Astrocyte (in vitro differentiated cells and primary cell): ENCODE results near the gene REG4. TPM values are rescaled to one million over a fixed set of nuclear protein-coding genes. Genes with fewer than 3 reads are reported as not detected.

Experiments
- DNase-seq: peaks from one replicate; pipeline ENCODE4 v3.0.0-alpha.2; 2010; ENCODE audit warnings: low read depth
- FAIRE-seq: peaks from 2 replicates; lab custom pipeline; 2011; peaks lifted over from hg19 to GRCh38; lab: Jason Lieb, UNC
- H2AFZ ChIP-seq: 2 replicates; pipeline ENCODE4 v1.6.0; 2012; ENCODE audit warnings: low read depth, low read length, inconsistent platforms
- H3K27ac ChIP-seq: 2 replicates; pipeline ENCODE4 v1.5.1; 2011; ENCODE audit warnings: low read depth, low read length, inconsistent platforms
- H3K27me3 ChIP-seq: 2 replicates; pipeline ENCODE4 v1.6.0; 2011; ENCODE audit warnings: low read length, inconsistent platforms; ENCODE audit not compliant: insufficient read depth
- H3K36me3 ChIP-seq: 2 replicates; pipeline ENCODE4 v1.5.1; 2011; ENCODE audit warnings: low read length, inconsistent platforms; ENCODE audit not compliant: insufficient read depth
- H3K4me1 ChIP-seq: 2 replicates; pipeline ENCODE4 v1.5.1; 2011; ENCODE audit warnings: low read length, inconsistent platforms; ENCODE audit not compliant: insufficient read depth
- H3K4me2 ChIP-seq: 2 replicates; pipeline ENCODE4 v1.6.0; 2012; ENCODE audit warnings: low read length, inconsistent platforms
- H3K4me3 ChIP-seq: 2 replicates; pipeline ENCODE4 v1.5.1; 2011; ENCODE audit warnings: low read depth, mild to moderate bottlenecking, low read length, inconsistent platforms; ENCODE audit not compliant: insufficient read depth
- H3K79me2 ChIP-seq: 2 replicates; pipeline ENCODE4 v1.6.0; 2012; ENCODE audit warnings: mild to moderate bottlenecking, low read length, inconsistent platforms; ENCODE audit not compliant: insufficient read depth
- H3K9ac ChIP-seq: 2 replicates; pipeline ENCODE4 v1.6.0; 2012; ENCODE audit warnings: mild to moderate bottlenecking, low read length, inconsistent platforms
- H3K9me3 ChIP-seq: 2 replicates; pipeline ENCODE4 v1.5.1; 2012; ENCODE audit warnings: low read depth, mild to moderate bottlenecking, low read length, inconsistent platforms; ENCODE audit not compliant: insufficient read depth
- H4K20me1 ChIP-seq: 2 replicates; pipeline ENCODE4 v1.6.0; 2012; ENCODE audit warnings: low read length, inconsistent platforms; ENCODE audit not compliant: insufficient read depth
- H3K27ac Mint-ChIP-seq: one replicate; pipeline ENCODE4 v1.8.0; 2021; ENCODE audit warnings: mild to moderate bottlenecking, mixed read lengths; ENCODE audit not compliant: unreplicated experiment
- H3K27me3 Mint-ChIP-seq: one replicate; pipeline ENCODE4 v1.8.0; 2021; ENCODE audit warnings: low read depth, mixed read lengths; ENCODE audit not compliant: unreplicated experiment
- H3K36me3 Mint-ChIP-seq: one replicate; pipeline ENCODE4 v1.8.0; 2021; ENCODE audit warnings: low read depth, mixed read lengths; ENCODE audit not compliant: unreplicated experiment
- H3K4me1 Mint-ChIP-seq: one replicate; pipeline ENCODE4 v1.8.0; 2021; ENCODE audit warnings: low read depth, mixed read lengths; ENCODE audit not compliant: unreplicated experiment
- H3K4me3 Mint-ChIP-seq: one replicate; pipeline ENCODE4 v1.8.0; 2021; ENCODE audit warnings: mild to moderate bottlenecking, moderate library complexity, mixed read lengths; ENCODE audit not compliant: unreplicated experiment
- H3K9me3 Mint-ChIP-seq: one replicate; pipeline ENCODE4 v1.8.0; 2021; ENCODE audit warnings: mild to moderate bottlenecking, mixed read lengths; ENCODE audit not compliant: unreplicated experiment
- CTCF ChIP-seq: IDR thresholded peaks from 2 replicates; pipeline ENCODE4 v1.5.1; 2011; ENCODE audit warnings: low read depth, mild to moderate bottlenecking, inconsistent platforms, low read length, moderate library complexity; ENCODE audit not compliant: insufficient read depth
- EZH2 ChIP-seq: IDR thresholded peaks from 2 replicates; pipeline ENCODE4 v1.6.1; 2012; ENCODE audit warnings: mild to moderate bottlenecking, low read length, inconsistent platforms; ENCODE audit not compliant: insufficient read depth
- total RNA-seq: library from RNA; stranded (reverse); gene quantifications from 2 replicates; pipeline ENCODE4 v1.2.1, GENCODE V29; 2021

REG4 gene
- total RNA-seq, 1 donor from 2014 or later: not detected

DNA sequence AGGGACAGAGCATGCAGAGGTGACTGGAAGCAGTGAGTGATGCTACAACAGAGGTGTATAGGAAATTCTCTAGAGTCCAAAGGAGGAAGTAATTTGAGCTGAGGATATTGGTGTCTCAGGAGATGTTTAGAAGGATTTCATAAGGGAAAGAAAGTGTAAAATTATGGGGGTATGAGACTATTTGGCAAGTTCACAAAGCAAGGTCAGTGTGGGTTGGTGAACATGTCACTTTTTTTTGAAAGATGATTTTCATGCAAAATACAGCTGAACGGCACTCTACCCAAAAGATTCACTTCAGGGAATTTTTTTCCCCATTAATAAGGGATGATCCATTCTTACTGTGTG, 66.7 kb downstream of the REG4 start:
- H2AFZ ChIP-seq: no peak overlapping the region
- no peak overlapping the region for H3K4me3 ChIP-seq
- H3K36me3 ChIP-seq: peaks cover 3% of the 10 kb centered on the region
- TF ChIP-seq CTCF: no peak
- TF ChIP-seq EZH2: no peak
- Mint-ChIP-seq H3K36me3 (peaks cover 31% of the 10 kb centered on the region), H3K9me3 (peaks cover 2% of the 10 kb centered on the region), H3K4me1 (peaks cover 21% of the 10 kb centered on the region), H3K4me3 (no peak overlapping the region), H3K27me3 (peaks cover 6% of the 10 kb centered on the region), H3K27ac (no peak overlapping the region)
- FAIRE-seq (no peak), DNase-seq (no peak)
- H3K4me1 ChIP-seq: peaks cover 3% of the 10 kb centered on the region
- no peaks in the 10 kb centered on the region for H3K9me3 ChIP-seq
- no peak overlapping the region for H3K4me2 ChIP-seq
- H3K27ac ChIP-seq: no peak overlapping the region
- H3K9ac ChIP-seq: no peak overlapping the region
- H3K79me2 ChIP-seq: no peaks in the 10 kb centered on the region
- no peaks in the 10 kb centered on the region for H4K20me1 ChIP-seq
- H3K27me3 ChIP-seq: no peaks in the 10 kb centered on the region

Other genes starting within 250 kb of the REG4 start
- 46.1 and 58.4 TPM in 2 replicates for gene ZNF697, start 163.2 kb downstream of the REG4 start, total RNA-seq
- gene PHGDH, start 99.5 kb downstream of the REG4 start, total RNA-seq: 371 and 509 TPM in 2 replicates
- gene HMGCS2, start 42.6 kb downstream of the REG4 start, total RNA-seq: not detected in 2 replicates
- gene ADAM30, start 85.1 kb upstream of the REG4 start, total RNA-seq: not detected in 2 replicates